GM19035 (cell line): Measurements from ENCODE around the gene FOSB.
A peak's percentile ranks its signal among the peaks of the same experiment; 100 is the strongest.

Experiments used
- ATAC-seq: cut with Tn5 transposase; IDR thresholded peaks from one replicate; pipeline ENCODE4 v1.9.1; 2021; ENCODE audit not compliant: unreplicated experiment

FOSB gene

DNA sequence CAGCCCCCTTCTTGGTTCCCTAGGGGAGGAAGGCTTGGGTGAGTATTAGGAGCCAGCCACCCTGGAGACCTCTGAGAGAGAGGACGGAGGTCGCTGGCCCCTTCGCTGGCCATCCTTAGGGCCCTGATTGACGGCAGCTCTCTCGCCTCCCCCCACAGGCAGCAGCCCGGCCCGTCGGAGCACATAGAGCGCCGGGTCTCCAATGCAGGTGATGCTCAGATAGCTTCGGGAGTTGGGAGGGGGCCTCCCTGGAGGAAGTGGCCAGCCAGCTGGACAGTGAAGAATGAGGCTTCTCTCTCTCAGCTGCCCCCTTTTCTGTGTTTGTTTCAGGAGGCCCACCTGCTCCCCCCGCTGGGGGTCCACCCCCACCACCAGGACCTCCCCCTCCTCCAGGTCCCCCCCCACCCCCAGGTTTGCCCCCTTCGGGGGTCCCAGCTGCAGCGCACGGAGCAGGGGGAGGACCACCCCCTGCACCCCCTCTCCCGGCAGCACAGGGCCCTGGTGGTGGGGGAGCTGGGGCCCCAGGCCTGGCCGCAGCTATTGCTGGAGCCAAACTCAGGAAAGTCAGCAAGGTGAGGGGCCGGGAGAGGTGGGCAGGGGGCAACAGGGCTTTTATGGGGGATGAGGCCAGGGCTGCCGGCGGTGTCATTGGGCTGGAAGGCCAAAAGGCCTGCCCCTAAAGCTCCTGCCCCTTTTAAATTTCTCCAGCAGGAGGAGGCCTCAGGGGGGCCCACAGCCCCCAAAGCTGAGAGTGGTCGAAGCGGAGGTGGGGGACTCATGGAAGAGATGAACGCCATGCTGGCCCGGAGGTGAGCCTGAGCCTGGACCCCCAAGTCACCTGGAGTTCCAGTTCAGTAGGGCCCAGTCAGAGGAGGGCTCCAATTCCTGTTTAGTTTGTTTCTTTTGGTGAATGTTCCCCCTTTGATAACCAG, 54.5 kb downstream of the FOSB start:
- no peak for ATAC-seq

DNA sequence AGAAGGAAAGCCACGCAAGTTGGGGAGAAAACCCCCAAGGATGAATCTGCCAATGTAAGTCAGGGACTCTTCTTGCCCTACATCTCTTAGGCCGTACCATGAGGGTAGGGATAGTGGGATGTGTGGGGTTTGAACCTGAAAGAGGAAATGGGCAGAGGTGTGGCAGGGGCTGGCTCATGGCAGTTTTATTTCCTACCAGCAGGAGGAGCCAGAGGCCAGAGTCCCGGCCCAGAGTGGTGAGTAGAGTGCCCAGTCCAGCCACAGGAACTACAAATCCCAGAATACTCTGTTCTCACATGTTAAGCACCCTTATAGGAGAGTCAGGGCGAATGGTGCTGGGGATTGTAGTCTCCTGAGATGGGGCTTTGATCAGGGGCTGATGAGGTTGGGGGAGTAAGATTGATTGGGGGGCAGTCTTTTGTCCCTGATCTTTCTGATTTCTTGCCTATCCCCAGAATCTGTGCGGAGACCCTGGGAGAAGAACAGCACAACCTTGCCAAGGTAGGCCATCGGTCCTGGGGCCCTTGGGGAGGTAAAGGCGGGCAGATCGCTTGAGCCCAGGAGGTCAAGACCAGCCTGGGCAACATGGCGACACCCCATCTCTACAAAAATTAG, 56.0 kb downstream of the FOSB start:
- ATAC-seq = peak; percentile 70

DNA sequence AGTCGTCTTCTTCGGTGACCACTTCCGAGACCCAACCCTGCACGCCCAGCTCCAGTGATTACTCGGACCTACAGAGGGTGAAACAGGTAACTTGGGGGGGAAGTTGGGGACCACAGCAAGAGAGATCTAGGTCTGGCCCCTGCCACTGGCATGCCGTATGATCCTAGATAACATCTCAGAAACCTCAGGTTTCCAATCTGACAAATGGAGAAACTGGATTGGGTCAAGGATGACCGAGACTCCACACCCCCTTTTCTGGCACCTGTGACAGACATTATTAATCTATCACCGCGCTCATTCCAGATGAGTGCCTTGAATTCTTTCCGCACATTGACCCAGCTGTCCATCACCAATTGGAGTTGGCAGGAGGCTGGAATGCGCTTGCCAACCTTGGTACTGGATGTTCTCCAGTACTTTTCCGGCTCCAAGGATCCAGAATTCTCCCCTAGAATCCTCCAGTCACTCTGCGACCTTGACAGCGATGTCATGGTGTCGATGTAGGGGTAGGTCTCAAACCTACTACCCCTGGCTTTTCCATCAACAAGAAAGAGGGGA, 56.9 kb downstream of the FOSB start:
- ATAC-seq = no peak
